OCI-LY3 (cell line): ENCODE results near the gene CASZ1.

Experiments
- H2AFZ ChIP-seq: fragments of 200-600, 300-600 bp; shearing (Covaris generic); 2 replicates; pipeline ENCODE4 v1.6.0; 2014; ENCODE audit warnings: antibody characterized with exemption, low read depth, low read length
- H3K27ac ChIP-seq: fragments of 200-600, 300-600 bp; sonication (generic); 2 replicates; pipeline ENCODE4 v1.5.1; 2014; ENCODE audit warnings: mild to moderate bottlenecking, low read length, moderate library complexity, mixed read lengths
- H3K27me3 ChIP-seq: fragments of 200-600, 300-600 bp; sonication (generic); 2 replicates; pipeline ENCODE4 v1.6.1; 2014; ENCODE audit warnings: low read depth, low read length, mixed read lengths
- H3K36me3 ChIP-seq: fragments of 200-600, 300-600 bp; sonication (generic); replicated peaks from 2 replicates; pipeline ENCODE3; 2014; ENCODE audit warnings: low read depth, low read length, mixed read lengths
- H3K4me1 ChIP-seq: fragments of 300-600, 200-600 bp; sonication (generic); 2 replicates; pipeline ENCODE4 v1.6.1; 2014; ENCODE audit warnings: low read length, mixed read lengths
- H3K4me2 ChIP-seq: fragments of 200-600, 300-600 bp; sonication (generic); 2 replicates; pipeline ENCODE4 v1.6.1; 2014; ENCODE audit warnings: low read length, mixed read lengths
- H3K4me3 ChIP-seq: fragments of 300-600, 200-600 bp; sonication (generic); 2 replicates; pipeline ENCODE4 v1.5.1; 2014; ENCODE audit warnings: antibody characterized with exemption, mild to moderate bottlenecking, low read length, moderate library complexity
- H3K79me2 ChIP-seq: fragments of 300-600, 200-600 bp; shearing (Covaris generic); 2 replicates; pipeline ENCODE4 v1.6.1; 2014; ENCODE audit warnings: mild to moderate bottlenecking, low read length, mixed read lengths
- H3K9ac ChIP-seq: fragments of 300-600, 200-600 bp; shearing (Covaris generic); 2 replicates; pipeline ENCODE4 v1.6.0; 2014; ENCODE audit warnings: mild to moderate bottlenecking, low read length, moderate library complexity
- H3K9me3 ChIP-seq: fragments of 200-600, 300-600 bp; shearing (Covaris generic); 2 replicates; pipeline ENCODE4 v1.6.1; 2014; ENCODE audit warnings: low read length, mixed read lengths; ENCODE audit not compliant: insufficient read depth
- H4K20me1 ChIP-seq: fragments of 200-600, 300-600 bp; sonication (generic); 2 replicates; pipeline ENCODE4 v1.6.1; 2016; ENCODE audit warnings: low read length, mixed read lengths; ENCODE audit not compliant: insufficient read depth
- CTCF ChIP-seq: fragments of 200-600, 300-600 bp; sonication (generic); IDR thresholded peaks from 2 replicates; pipeline ENCODE4 v1.5.1; 2014; ENCODE audit warnings: antibody characterized with exemption, low read length, low read depth
- EZH2phosphoT487 ChIP-seq: fragments of 200-600 bp; shearing (Covaris generic); IDR thresholded peaks from 2 replicates; pipeline ENCODE4 v1.6.1; 2018; ENCODE audit warnings: antibody characterized with exemption, mixed run types, low read depth

CASZ1 gene

DNA sequence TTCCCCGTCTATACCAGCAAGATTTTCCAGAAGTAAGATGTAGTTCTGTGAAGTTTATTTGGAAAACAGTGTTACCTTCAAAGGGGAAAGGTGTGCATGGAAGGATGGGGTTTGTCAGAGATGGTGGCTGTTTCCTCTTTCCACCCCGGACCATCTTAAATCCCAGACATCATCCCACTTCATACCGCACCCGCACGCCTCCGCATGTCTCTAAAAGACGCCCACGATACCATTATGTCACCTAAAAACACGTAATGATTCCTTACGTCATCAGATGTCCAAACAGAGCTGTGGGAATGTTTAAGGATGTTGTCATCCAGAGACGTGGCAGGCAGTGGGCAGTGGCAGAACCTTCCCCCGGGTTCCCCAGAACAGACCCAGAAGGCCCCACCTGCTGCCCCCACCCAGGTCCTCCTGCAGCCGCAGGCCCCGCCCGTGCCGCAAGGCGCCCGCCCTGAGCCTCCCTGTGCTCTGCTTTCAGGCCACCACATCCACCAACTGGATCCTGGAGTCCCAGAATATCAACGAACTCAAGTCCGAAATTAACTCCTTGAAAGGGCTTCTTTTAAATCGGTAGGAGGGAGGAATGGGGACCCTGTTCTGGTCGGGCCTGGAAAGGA, 169.5 kb downstream of the CASZ1 start:
- Histone ChIP-seq H3K27me3 (no peaks in the 10 kb centered on the region), H3K4me3 (no peak overlapping the region), H4K20me1 (no peaks in the 10 kb centered on the region), H3K79me2 (no peaks in the 10 kb centered on the region), H3K36me3 (no peaks in the 10 kb centered on the region), H3K4me2 (no peak overlapping the region), H3K9ac (no peak overlapping the region), H2AFZ (no peak overlapping the region), H3K9me3 (no peaks in the 10 kb centered on the region), H3K27ac (no peak overlapping the region), H3K4me1 (no peaks in the 10 kb centered on the region)
- no peak for TF ChIP-seq EZH2phosphoT487
- no peak for TF ChIP-seq CTCF

DNA sequence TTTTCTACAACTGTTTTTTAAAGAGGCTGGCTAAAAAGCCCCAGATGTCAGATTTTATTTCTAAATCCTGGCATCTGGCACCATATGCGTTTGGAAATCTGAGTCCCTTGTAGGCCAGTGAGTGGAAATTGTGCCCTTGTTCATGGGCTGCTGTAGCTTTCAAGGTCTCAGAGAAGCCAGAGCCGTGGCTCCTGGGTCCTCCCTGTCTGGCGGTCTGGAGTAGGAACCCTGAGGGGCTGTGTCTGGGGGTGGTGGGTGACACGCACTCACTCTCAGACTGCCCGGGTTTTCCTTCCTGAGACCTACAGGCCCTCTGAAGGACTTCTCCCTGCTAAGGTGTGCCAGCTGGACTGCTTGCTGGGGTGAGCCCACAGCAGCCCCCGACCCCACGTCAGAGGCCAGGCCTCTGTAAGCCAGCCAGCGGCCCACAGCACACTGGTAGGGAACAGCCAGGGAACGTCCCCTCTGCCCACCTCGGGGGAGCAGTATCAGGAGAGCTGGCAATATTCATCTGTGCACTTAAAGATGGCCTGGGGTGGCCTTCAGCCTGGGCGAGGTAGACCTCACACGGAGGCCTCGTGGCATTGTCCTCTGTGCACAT, 170.2 kb downstream of the CASZ1 start:
- Histone ChIP-seq H3K4me1 (no peaks in the 10 kb centered on the region), H3K36me3 (no peaks in the 10 kb centered on the region), H3K27ac (no peak overlapping the region), H3K4me3 (no peak overlapping the region), H3K27me3 (no peaks in the 10 kb centered on the region), H2AFZ (no peak overlapping the region), H3K9me3 (no peaks in the 10 kb centered on the region), H3K9ac (no peak overlapping the region), H3K4me2 (no peak overlapping the region), H3K79me2 (no peaks in the 10 kb centered on the region), H4K20me1 (no peaks in the 10 kb centered on the region)
- TF ChIP-seq CTCF (no peak), EZH2phosphoT487 (no peak)

- H4K20me1 ChIP-seq, result no peaks in the 10 kb centered on the region
- H3K9me3 ChIP-seq, result no peaks in the 10 kb centered on the region
- no peaks in the 10 kb centered on the region for H3K79me2 ChIP-seq
- H3K4me1 ChIP-seq, result no peaks in the 10 kb centered on the region
- H3K4me3 ChIP-seq, result no peak overlapping the region
- TF ChIP-seq CTCF (no peak), EZH2phosphoT487 (no peak)
- H3K27me3 ChIP-seq, result no peaks in the 10 kb centered on the region
- no peak overlapping the region for H2AFZ ChIP-seq
- H3K4me2 ChIP-seq, result no peak overlapping the region
- no peaks in the 10 kb centered on the region for H3K36me3 ChIP-seq
- H3K9ac ChIP-seq, result no peak overlapping the region
- H3K27ac ChIP-seq, result no peak overlapping the region
Observed at GRCh38 chr1:10625554-10625953, 170.9 kb downstream of the CASZ1 start.

GRCh38 chr1:10625076-10625475, 171.4 kb downstream of the CASZ1 start:
- H3K9me3 ChIP-seq, result no peaks in the 10 kb centered on the region
- no peak overlapping the region for H3K4me3 ChIP-seq
- H3K36me3 ChIP-seq, result no peaks in the 10 kb centered on the region
- H3K4me2 ChIP-seq, result no peak overlapping the region
- H3K27ac ChIP-seq, result no peak overlapping the region
- H4K20me1 ChIP-seq, result no peaks in the 10 kb centered on the region
- no peak overlapping the region for H3K9ac ChIP-seq
- no peaks in the 10 kb centered on the region for H3K4me1 ChIP-seq
- TF ChIP-seq CTCF (no peak), EZH2phosphoT487 (no peak)
- no peaks in the 10 kb centered on the region for H3K27me3 ChIP-seq
- no peak overlapping the region for H2AFZ ChIP-seq
- no peaks in the 10 kb centered on the region for H3K79me2 ChIP-seq
